CD4-positive, alpha-beta T cell treated with Interleukin-4 for 1 hour (primary cell): Measurements from ENCODE around the gene SLC4A2.

ENCODE experiments used
- DNase-seq, 2 donors: peaks; one replicate each; pipeline ENCODE4 v3.0.0-alpha.2; 2020 to 2022

SLC4A2 gene

DNA sequence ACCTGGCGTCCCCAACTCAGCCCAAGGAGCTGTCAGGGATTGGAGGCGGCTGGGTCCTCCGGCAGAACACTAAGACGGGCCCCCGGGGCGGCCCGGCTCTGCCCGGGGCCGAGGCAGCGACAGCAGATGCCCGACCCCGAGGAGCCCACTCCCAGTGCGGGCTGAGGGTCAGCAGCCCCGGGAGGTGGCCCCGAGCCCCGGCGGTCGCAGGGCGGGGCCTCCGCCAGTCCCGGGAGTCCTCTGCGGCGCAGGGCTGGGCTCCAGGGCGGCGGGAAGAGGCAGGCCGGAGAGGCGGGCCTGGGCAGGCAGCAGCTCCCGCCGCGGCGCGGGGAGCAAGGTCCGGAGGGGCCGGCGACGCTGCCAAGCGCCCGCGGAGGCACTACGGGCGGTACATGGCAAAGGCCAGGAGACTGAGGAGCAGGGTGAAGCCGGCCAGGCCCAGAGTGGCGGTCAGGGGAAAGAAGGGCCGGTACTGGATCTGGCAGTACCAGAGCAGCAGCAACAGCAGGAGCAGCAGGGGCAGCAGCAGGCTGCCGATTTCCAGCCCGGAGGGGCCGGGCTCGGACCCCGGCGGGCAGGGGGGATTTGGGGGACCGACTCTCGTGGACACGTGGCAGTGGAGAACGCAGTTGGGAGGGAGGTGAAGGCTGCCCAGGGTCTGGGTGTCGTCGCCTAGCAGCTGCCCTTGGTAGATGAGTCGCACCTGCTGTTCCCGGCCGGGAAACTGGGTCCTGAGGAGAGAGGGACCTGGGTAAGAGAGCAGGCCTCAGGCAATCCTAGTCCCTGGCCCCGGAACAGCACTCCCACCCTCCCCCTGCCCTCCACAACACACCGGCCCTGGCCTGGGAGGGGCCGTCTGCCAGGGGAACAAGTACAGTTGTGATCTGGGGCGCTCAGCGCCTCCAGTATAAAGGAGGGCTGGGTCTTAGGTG, 22.0 kb downstream of the SLC4A2 start:
- DNase-seq = no peak

DNA sequence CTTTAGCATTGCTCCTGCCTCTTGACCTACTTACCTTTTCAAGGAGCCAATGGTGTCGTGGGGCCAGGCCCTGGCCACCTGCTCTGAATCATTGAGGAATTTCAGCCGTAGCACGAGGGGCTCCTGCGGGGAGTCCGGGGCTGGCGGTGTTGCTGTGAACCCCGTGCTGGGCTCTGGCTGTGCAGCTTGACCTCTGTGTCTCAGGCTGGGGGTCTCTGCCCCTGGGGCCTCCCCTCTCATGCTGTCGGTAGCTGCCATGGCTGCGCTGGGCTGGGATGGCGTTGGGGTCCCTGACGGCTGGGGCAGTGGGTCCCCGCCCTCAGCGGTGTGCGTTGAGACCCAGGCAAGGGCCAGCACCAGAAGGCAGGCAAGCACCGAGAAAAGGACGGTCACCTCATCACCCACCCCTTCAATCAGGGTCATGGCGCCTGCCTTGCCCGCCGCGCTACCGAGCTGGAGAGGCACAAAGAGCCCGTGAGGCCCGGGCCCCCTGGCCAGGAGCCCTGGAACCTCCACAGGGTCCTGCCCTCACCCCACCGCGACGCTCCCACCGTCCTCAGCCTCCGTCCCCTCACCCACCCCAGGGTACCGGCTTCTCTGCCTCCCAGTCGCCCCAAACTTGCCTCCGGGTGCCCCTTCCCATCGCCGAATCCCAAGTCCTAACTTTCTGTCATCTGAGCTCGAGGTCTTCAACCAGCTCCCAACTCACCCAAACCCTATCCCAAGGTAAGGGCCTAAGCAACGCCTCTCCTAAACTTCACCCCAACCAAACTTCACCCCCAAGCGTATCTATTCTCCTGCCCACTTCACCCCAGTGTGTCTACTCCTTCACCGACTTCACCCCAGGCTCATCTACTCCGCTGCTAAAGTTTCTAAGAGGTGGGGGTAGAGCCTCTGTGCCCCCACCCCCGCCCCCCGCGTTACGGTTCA, 23.0 kb downstream of the SLC4A2 start:
- DNase-seq = no peak

GRCh38 chr7:151083071-151083823, 23.9 kb downstream of the SLC4A2 start, which contains the start of gene TMUB1:
Gene TMUB1, minus strand, starts transcription at chr7:151083493. Its CDS starts 930 bp downstream, at chr7:151082563.
- peak; percentile 89 to 90 for DNase-seq

- no peak for DNase-seq
These were observed 24.4 kb downstream of the SLC4A2 start for GRCh38 chr7:151083824-151084160.

- no peak for DNase-seq
These were observed 25.9 kb downstream of the SLC4A2 start for GRCh38 chr7:151085329-151085690.

GRCh38 chr7:151085691-151086620, 26.6 kb downstream of the SLC4A2 start, which contains the start of gene AGAP3:
Gene AGAP3, plus strand, starts transcription at chr7:151086475. Its CDS starts 267 bp downstream, at chr7:151086742.
- DNase-seq = peak; percentile 57 to 64

DNA sequence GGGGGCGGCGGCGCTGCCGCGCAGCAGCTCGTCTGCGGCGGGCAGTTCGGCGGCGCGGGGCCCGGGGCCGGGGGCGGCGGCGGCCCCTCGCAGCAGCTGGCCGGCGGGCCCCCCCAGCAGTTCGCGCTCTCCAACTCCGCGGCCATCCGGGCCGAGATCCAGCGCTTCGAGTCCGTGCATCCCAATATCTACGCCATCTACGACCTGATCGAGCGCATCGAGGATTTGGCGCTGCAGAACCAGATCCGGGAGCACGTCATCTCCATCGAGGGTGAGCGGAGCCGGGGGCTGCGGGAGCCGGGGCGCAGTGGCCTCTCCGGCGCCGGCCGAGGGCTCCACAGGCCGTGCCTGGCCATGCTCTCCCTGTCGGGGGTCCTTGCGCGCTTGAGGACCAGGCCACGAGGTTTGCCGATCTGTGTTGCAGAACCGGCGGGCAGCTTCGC, 27.4 kb downstream of the SLC4A2 start:
- DNase-seq = no peak

DNA sequence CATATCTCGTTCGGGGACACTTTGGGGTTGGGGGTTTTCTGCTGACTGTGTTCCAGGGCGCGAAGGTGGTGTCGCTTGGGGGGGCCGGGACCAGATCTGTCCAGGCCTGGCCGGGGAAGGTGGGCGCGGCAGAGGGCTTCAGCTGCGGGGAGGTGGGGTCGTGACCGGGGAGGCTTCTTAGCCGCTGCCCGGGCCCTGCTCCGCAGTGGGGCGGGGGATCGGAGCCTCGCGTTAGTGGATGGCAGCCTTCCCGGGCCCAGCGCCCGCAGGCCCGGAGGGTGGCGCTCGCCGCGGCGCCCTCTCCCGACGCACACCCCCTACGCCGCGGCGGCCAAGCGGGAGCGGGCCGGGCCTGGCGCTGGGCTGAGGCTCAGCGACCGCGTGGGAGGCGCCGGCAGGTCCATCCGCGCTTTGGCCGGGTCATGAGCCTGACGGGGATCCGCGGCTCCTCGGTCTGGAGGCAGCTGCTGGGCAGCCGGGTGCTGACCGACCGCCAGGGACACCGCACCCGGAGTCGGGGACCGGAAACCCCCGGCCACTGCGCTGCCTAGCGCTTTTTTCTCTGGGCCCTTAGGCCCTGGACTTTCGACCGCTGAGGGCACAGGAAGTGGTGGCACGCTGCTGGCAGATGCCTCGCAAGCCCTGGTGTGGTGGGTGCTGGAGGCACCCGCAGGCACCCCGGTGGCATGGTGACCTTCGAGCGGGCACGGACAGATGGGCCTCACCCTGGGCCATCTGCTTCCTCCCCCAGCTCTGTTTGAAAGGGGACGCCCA, 28.0 kb downstream of the SLC4A2 start:
- DNase-seq = peak; percentile 30 to 47

DNA sequence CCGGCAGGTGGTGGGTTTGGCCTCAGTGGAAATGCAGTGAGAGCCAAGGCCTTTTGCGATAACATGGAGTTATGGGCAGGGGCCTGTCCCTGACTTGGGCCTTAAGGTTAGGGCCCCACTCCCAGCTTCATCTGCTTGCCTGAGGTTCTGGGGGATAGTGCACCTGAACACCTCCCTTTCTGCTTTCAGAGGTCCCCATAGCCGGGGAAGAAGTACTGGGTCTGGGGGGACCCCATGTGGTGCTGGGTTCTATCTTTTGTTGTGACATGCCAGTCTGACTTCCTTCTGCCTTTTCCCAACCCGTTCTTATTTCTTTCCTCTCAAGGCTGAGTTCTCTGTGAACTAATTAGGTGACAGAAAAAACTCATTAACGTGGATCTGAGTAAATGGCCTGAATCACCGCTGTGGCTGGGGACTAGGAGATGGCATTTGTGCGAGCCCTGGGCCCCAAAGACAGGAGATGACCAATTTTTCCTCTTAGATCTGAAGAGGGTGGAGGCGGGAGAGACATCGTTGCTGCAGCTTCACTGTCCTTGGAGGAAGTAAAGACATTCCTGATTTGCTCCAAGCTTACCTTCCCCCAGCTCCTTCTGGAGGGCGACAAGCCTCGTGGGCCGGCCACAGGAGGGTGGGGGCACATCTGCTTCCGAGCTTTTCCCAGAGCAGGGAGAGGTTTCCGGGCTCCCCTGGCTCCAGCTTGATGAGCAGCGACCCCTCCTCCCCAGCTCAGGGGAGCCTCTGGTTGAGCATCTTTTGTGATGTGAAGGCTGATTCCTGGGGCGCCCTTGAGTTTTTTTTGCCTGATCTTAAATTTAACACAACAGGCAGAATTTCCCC, 28.8 kb downstream of the SLC4A2 start:
- DNase-seq = no peak

- DNase-seq = peak; percentile 19 to 82
These were observed 29.7 kb downstream of the SLC4A2 start for GRCh38 chr7:151088856-151089699.

DNA sequence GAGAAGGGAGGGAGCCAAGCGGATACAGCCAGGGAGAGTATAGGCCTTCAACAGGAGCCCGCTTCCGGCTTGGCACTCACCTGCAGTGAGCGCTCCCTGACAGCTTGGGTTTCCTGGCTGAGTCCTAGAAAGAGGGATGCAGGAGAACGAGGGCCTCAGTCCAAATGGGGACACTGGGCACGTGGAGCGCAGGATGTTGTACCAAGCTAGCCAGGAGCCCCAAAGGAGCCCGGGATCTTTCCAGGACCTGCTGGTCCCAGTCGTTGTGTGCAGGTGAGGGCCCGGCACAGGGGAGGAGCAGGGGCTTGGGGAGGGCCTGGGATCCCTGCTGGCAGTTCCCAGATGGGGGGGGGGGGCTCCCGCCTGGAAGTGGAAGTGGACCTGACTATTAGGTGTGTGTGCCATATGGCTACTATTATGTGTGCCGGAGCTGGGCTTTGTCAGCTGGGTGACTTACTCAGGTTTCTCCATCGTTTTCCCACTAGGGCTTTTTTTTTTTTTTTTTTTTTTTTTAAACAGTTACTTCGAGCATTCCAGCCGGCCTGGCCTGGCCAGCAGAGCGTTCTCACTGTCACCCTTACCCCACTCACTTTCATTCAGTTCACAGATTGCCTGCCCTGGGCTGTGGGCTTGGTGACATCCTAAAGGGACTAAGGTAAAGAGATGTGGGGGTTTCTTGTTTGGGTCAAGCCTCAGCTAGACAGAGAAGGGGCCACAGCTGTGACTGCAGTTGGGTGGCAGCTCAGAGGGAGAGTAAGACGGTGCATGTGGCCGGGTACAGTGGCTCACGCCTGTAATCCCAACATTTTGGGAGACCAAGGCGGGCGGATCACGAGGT, 30.7 kb downstream of the SLC4A2 start:
- DNase-seq = no peak

GRCh38 chr7:151091003-151091402, 31.6 kb downstream of the SLC4A2 start:
- no peak for DNase-seq

GRCh38 chr7:151091431-151091830, 32.0 kb downstream of the SLC4A2 start:
- DNase-seq = no peak

DNA sequence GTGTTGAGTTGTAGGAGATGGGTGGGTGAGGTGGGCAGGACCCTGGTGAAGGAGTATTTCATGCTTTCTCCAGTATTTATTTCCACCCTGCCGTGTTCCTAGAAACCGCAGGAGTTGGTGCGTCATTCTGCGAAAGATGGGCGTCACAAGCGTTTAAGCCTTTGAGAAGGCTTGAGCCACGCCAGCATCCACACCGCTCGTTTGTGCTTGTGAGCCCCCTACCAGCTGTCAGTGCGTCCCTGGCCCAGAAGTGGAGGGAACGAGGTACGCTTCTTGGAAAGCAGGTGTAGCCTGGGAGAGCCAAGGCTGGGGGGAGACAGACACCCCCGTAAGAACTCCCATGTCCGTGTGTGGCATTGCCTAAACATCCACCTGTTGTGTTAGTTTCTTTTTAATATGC, 32.6 kb downstream of the SLC4A2 start:
- no peak for DNase-seq

DNA sequence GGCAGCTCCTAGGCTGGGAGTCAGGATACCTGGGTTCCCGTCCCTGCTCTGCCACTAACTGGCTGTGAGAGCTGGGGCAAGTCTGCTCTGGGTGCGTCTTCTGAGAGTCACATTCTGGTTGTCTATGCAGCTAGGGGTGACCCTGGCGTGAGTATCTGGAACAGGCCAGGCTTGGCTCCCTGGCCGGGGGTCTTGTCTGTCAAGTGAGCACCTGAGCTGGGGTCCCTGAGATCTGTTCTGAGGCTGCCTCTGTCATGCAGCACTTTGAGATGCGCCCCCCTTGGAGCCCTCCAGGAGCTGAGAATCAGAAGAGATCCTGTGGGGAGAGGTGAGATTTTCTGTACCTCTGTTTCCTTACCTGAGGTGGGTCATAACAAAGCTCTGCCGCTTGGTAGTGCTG, 34.4 kb downstream of the SLC4A2 start:
- no peak for DNase-seq

GRCh38 chr7:151094675-151095074, 35.3 kb downstream of the SLC4A2 start:
- no peak for DNase-seq

DNA sequence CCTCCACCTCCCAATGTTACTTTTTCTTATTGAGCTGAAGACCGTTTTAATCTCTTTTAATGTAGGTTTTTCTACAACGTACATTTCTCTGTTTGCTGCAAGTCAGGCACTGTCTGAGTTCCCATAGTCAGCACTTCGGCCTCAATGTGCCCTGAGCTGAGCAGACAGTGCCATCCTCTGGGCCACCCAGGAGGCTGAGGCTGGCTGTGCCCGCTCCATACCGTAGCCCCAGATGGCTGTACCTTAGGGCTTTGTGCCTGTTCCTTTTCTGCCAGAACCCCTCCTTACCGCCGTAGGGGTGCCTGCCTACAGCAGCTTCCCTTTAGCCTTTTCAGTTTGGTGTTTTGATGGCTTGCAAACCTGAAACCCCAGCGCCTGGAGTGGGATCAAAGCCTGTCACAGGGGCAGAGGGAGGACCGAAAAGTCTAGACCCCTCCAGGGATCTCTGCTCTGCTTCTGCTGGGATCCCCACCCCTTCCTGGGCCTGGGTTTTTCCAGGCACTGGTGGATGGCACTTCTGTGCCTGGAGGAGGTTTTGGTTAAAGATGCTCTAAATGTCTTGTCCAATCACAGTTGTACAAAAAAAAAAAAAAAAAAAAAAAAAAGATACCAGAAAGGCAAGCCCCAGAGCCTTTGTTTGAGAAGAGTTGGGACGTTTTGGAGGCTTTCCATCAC, 35.9 kb downstream of the SLC4A2 start:
- no peak for DNase-seq
